Activated CD4-positive, alpha-beta T cell treated with anti-CD3 and anti-CD28 coated beads for 36 hours (primary cell): Measurements from ENCODE around the gene MEFV. TPM values are rescaled to one million over a fixed set of nuclear protein-coding genes. Genes with fewer than 3 reads are reported as not detected.
A peak's percentile ranks its signal among the peaks of the same experiment; 100 is the strongest.
"Not testable (repeated sequence)": the region's sequence is repeated elsewhere in the genome, so short reads cannot be mapped to it uniquely, and the experiment has no call there.

Experiments
- ATAC-seq: fragments of 200-7000 bp; cut with Tn5 transposase; one replicate; pipeline ENCODE4 v1.10.0; 2021; ENCODE audit warnings: mild to moderate bottlenecking, moderate library complexity
- CTCF ChIA-PET: fragments of 350-600 bp; sonication (Branson Sonifier 250); formaldehyde crosslinking; loops from one replicate; lab custom pipeline; 2021; ENCODE audit warnings: antibody characterized with exemption; lab: Charles Lee
- POLR2A ChIA-PET: fragments of 350-600 bp; sonication (Branson Sonifier 250); formaldehyde crosslinking; loops from one replicate; lab custom pipeline; 2021; ENCODE audit warnings: antibody characterized with exemption, inconsistent platforms; lab: Charles Lee
- DNase-seq: peaks from one replicate; pipeline ENCODE4 v3.0.0-alpha.2; 2020
- H3K27ac Mint-ChIP-seq: one replicate; pipeline ENCODE4 v1.8.0; 2021; ENCODE audit warnings: mixed read lengths
- H3K27me3 Mint-ChIP-seq: one replicate; pipeline ENCODE4 v1.8.0; 2021; ENCODE audit warnings: mixed read lengths
- H3K36me3 Mint-ChIP-seq: one replicate; pipeline ENCODE4 v1.8.0; 2021; ENCODE audit warnings: low read depth, mixed read lengths
- H3K4me1 Mint-ChIP-seq: one replicate; pipeline ENCODE4 v1.8.0; 2021; ENCODE audit warnings: mixed read lengths
- H3K4me3 Mint-ChIP-seq: one replicate; pipeline ENCODE4 v1.8.0; 2021; ENCODE audit warnings: mild to moderate bottlenecking, moderate library complexity, mixed read lengths
- H3K9me3 Mint-ChIP-seq: one replicate; pipeline ENCODE4 v1.8.0; 2021; ENCODE audit warnings: low read depth, mixed read lengths
- intact Hi-C, 2 experiments: fragments of 100-400 bp; cut with DNase I in 1 of 2; cut with micrococcal nuclease in 1 of 2; formaldehyde crosslinking; loops; one replicate each; pipeline versions ENCODE4 v1.14.2 to v1.15.1; 2022 to 2024; cut with DNase I, micrococcal nuclease
- total RNA-seq, 2 experiments: library from RNA; stranded (reverse); gene quantifications; one replicate each; pipeline ENCODE4 v1.2.3, GENCODE V29; 2021

The MEFV gene
- total RNA-seq, 2 experiments from 2014 or later = 0.09 to 0.14 TPM

DNA sequence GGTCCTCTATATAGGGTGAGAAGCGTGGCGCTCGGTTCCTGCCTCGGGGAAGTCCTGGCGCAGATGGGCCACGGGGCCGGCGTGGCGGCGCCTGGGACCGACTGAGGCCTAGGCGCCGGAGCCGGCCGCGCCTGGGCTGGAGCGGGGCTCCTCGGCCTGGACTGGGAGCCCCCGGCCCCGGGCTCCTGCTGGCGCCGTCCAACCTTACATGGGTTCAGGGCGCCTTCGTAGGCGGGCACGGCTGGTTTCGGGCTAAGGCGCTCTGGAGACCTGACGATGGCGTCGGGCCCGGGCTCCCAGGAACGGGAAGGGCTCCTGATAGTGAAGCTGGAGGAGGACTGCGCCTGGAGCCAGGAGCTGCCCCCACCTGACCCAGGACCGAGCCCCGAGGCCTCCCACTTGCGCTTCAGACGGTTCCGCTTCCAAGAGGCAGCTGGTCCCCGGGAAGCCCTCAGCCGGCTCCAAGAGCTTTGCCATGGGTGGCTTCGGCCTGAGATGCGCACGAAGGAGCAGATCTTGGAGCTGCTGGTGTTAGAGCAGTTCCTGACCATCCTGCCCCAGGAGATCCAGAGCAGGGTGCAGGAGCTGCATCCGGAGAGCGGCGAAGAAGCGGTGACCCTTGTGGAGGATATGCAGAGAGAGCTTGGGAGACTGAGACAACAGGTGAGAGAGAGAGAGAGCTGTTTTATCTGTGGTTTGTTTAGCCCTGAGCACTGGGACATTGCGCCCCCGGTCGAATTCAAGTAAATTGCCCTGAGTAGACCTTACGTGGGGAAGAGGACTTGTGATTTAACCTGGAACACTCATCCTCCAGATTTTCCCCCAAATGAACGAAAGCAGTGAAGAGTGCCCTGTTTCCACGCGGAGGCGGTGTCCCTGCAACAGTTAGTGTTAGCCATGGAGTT lies 27.4 kb upstream of the MEFV start:
- Mint-ChIP-seq H3K36me3 (peaks cover 51% of the 10 kb centered on the region), H3K4me3 (peak overlapping the region; percentile 90), H3K27ac (peak overlapping the region; percentile 97), H3K9me3 (peaks cover 13% of the 10 kb centered on the region), H3K4me1 (peaks cover 24% of the 10 kb centered on the region), H3K27me3 (no peaks in the 10 kb centered on the region)
- no peak for ATAC-seq
- intact Hi-C loops = loop anchor here (1.0 to 2.0 kb wide), 16 partner anchors 19 to 970 kb away; partner anchors contain the start of genes CLUAP1 (in 2 of the 2), TIGD7 (in 2 of the 2), ZNF174 (in 2 of the 2) and ZNF200 (in 2 of the 2)
- DNase-seq = no peak
- POLR2A ChIA-PET = interaction anchor here (0.6 to 1.3 kb wide), 4 partner anchors 68 to 161 kb away, joined by 3 to 5 read pairs (median 3); no protein-coding TSS in a partner anchor
- CTCF ChIA-PET = interaction anchor here (0.6 to 3.2 kb wide), 7 partner anchors 9 to 179 kb away, joined by 3 to 21 read pairs (median 3); no protein-coding TSS in a partner anchor

DNA sequence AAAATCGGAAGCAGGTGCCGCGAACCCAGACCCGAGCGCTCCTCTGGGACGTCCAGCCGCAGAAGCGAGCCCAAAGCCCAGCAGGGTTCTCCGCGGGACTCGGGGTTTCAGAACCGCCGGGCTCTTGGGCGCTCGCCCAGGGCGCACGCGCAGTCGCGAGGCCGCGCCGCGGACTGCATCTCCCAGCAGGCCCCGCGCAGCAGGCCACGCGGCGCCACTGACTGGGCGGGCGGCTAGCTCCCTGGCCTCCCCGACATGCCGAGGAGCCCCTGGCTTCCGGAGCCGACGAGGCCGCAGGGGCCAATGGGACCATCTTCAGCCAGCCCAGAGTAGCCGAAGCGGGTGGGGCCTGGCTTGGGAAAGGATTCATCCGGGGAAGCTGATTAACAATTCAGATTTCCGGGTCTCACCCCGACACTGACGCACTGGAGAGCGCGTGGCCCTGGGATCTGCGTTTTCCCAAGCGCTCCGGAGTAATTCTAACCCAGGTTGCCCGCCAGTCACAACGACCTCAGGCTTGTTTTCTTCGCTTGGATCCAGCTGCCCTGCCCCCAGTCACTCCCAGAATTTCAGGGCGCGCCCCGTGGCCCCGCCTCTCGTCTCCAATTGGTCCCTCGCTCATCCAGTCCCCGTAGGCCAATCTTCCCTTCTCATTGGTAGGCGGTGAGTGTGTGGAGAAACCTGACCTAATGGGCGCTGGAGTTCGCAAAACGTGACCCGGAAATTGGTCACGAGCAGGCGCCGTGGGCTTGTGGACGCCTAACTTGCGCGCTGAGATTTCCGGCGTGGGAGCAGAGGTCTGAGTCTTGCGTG lies 26.5 kb upstream of the MEFV start, which contains the start of gene ZNF263:
Gene ZNF263, plus strand, starts transcription at position 762 of the 813 bp plus-strand sequence. CDS start 328 bp downstream, outside the sequence.
- peak within 1 kb of the TSS; percentile 90 for H3K4me3 Mint-ChIP-seq
- peak; percentile 96 for DNase-seq
- H3K27ac Mint-ChIP-seq = peak within 1 kb of the TSS; percentile 97
- peaks cover 42% of the 10 kb centered on the region for H3K36me3 Mint-ChIP-seq
- peaks cover 13% of the 10 kb centered on the region for H3K9me3 Mint-ChIP-seq
- POLR2A ChIA-PET = interaction anchor here (0.6 to 1.3 kb wide), 5 partner anchors 68 to 162 kb away, joined by 3 to 5 read pairs (median 3); partner anchors contain the start of genes ZNF174, ZNF213 and ZSCAN32
- ATAC-seq = peak; percentile 91
- intact Hi-C loops = loop anchor here (1.0 to 2.0 kb wide), 19 partner anchors 19 to 970 kb away; partner anchors contain the start of genes CLUAP1 (in 2 of the 2), TIGD7 (in 2 of the 2), ZNF174 (in 2 of the 2) and ZNF200 (in 2 of the 2)
- CTCF ChIA-PET = interaction anchor here (0.6 to 3.2 kb wide), 3 partner anchors 16 to 190 kb away, joined by 3 to 21 read pairs (median 3); partner anchors contain the start of gene ZNF213
- H3K4me1 Mint-ChIP-seq = peaks cover 24% of the 10 kb centered on the region
- no peaks in the 10 kb centered on the region for H3K27me3 Mint-ChIP-seq

DNA sequence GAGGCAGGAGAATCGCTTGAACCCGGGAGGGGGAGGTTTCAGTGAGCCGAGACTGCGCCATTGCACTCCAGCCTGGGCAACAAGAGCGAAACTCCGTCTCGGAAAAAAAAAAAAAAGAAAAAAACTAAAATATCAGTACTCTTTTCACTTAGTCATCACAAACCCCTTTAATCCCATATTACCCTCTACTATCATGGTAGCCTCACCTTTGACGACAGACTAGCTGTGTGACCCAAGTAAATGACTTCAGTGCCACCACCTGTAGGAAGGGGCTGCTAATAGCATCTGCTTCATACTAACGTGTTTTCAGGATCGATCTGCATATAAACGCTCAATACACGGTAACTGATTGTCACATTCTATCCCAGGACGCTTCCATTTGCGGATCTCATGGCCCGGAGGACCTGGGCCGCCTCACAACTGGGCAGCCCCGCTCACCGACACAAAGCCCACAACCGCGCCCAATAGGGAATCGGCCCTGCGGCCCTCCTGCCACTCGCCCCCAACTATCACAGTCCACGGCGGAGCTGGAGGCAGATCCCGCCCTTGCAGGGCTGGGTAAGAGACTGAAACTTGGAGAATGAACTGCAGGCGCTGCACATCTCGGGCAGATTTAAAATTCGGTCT lies 25.8 kb upstream of the MEFV start:
- CTCF ChIA-PET = interaction anchor here (0.6 to 3.2 kb wide), 3 partner anchors 15 to 191 kb away, joined by 3 to 21 read pairs (median 3); partner anchors contain the start of gene ZNF213
- no peak for DNase-seq
- H3K9me3 Mint-ChIP-seq = peaks cover 10% of the 10 kb centered on the region

DNA sequence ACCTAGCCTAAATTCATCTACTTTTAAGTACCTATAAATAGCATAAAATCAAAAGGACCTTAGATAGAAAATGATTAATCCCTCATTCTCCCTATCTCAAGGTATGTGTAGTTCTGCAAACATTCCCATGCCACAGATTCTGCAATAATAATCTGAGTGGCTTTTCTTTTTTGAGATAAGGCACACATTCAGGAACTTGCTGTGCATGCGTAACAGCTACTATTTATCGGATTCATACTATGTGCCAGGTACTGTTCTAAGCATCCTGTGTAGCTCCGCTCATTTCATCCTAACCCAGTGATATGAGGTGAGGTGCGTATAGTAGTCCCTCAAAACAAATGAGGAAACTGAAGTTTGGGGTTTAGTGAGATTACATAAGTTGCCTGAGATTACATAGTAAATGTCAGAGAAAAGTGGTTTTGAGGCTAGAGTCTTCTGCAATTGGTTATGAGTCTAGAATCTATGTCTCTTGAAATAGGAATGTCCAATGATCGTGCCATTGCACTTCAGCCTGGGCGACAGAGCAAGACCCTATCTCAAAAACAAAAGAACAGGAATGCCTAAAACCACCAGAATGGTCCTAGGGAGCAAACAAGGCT lies 24.9 kb upstream of the MEFV start:
- intact Hi-C loops = no loop called here
- DNase-seq (no peak), ATAC-seq (no peak)
- peaks cover 24% of the 10 kb centered on the region for H3K4me1 Mint-ChIP-seq
- peaks cover 7% of the 10 kb centered on the region for H3K9me3 Mint-ChIP-seq
- H3K27ac Mint-ChIP-seq = no peak overlapping the region
- H3K36me3 Mint-ChIP-seq = peaks cover 26% of the 10 kb centered on the region
- H3K4me3 Mint-ChIP-seq = peak overlapping the region; percentile 90
- H3K27me3 Mint-ChIP-seq = peaks cover 1% of the 10 kb centered on the region
- ChIA-PET POLR2A (no interaction called here), CTCF (interaction anchor here (0.8 kb wide), 1 partner anchor 23 kb away, joined by 3 read pairs; no protein-coding TSS in a partner anchor)

More for the DNA sequence above, 25.8 kb upstream of the MEFV start:
- POLR2A ChIA-PET = interaction anchor here (0.7 to 1.3 kb wide), 3 partner anchors 67 to 147 kb away, joined by 3 to 5 read pairs (median 4); partner anchors contain the start of genes ZNF174, ZNF213 and ZSCAN32
- Mint-ChIP-seq H3K27ac (peak overlapping the region; percentile 97), H3K36me3 (peaks cover 35% of the 10 kb centered on the region), H3K4me3 (peak overlapping the region; percentile 90), H3K4me1 (peaks cover 24% of the 10 kb centered on the region), H3K27me3 (peaks cover 1% of the 10 kb centered on the region)
- intact Hi-C loops = loop anchor here (1.0 to 2.0 kb wide), 7 partner anchors 23 to 258 kb away; partner anchors contain the start of genes CLUAP1 (in 2 of the 2), THOC6 (in 1 of the 2), TIGD7 (in 1 of the 2) and ZNF200 (in 1 of the 2)
- ATAC-seq = peak; percentile 27

DNA sequence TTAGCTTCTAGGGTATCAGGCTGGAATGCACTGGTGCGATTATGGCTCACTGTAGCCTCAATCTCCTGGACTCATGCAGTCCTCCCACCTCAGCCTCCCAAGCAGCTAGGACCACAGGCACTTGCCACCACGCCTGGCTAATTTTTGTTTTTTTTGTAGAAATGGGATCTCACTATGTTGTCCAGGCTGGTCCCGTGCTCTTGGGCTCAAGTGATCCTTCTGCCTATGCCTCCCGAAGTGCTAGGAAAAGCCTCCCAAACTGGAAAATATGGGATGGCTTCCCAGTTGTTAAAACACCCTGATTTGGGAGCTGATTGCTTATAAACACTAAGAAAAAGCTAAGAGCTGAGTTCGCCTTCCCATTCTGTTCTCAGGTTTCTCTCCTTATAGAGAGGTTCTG lies 20.2 kb upstream of the MEFV start:
- no peak for ATAC-seq
- intact Hi-C loops = no loop called here
- no peaks in the 10 kb centered on the region for H3K4me1 Mint-ChIP-seq
- peaks cover 1% of the 10 kb centered on the region for H3K27me3 Mint-ChIP-seq
- ChIA-PET CTCF (interaction anchor here (0.9 to 1.8 kb wide), 2 partner anchors 10 to 126 kb away, joined by 4 to 8 read pairs; no protein-coding TSS in a partner anchor), POLR2A (no interaction called here)
- no peaks in the 10 kb centered on the region for H3K36me3 Mint-ChIP-seq
- DNase-seq = no peak
- no peak overlapping the region for H3K4me3 Mint-ChIP-seq
- no peak overlapping the region for H3K27ac Mint-ChIP-seq
- H3K9me3 Mint-ChIP-seq = peaks cover 13% of the 10 kb centered on the region

DNA sequence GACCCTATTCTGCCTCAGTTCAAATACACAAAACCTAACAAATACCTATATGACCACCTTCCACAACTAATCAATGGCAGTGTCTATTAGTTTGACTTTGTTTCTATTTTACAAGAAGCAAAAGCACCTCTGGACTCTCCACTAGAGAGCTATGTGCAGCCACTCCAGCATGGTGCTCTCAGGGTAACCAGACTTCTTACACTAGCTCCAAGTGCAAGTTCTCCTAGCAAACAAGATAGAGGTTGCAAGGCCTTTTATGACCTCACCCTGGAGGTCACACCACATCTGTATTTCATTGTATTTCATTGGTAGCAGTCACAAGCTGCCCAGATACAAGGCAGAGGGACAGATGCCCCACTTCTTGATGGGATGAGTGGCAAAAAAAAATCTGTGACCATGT lies 18.5 kb upstream of the MEFV start:
- Mint-ChIP-seq H3K27ac (no peak overlapping the region), H3K4me3 (no peak overlapping the region), H3K36me3 (no peaks in the 10 kb centered on the region), H3K27me3 (peaks cover 1% of the 10 kb centered on the region), H3K9me3 (peaks cover 14% of the 10 kb centered on the region), H3K4me1 (no peaks in the 10 kb centered on the region)
- DNase-seq = no peak
- CTCF ChIA-PET = no interaction called here
- POLR2A ChIA-PET = no interaction called here
- intact Hi-C loops = no loop called here
- no peak for ATAC-seq

DNA sequence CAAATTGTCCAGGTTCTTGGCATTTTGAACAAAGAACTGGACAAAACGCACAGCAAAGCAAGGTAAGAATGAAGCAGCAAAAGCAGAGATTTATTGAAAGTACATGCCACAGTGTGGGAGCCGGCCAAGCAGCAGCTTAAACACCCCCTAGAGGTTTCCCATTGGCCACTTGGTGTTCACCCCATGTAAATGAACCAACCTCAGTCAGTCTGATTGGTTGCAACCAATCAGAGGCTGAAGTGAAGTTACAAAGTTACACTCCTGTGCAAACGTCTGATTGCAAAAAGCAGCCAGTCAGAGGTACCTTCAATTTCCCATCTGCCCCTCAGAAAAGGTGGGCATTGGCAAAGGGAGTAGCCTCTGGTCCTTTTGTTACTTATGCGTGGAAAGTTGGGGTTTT lies 18.1 kb upstream of the MEFV start:
- no peak for ATAC-seq
- no peak overlapping the region for H3K27ac Mint-ChIP-seq
- DNase-seq = no peak
- peaks cover 1% of the 10 kb centered on the region for H3K27me3 Mint-ChIP-seq
- intact Hi-C loops = no loop called here
- no peak overlapping the region for H3K4me3 Mint-ChIP-seq
- peaks cover 16% of the 10 kb centered on the region for H3K9me3 Mint-ChIP-seq
- ChIA-PET CTCF (no interaction called here), POLR2A (no interaction called here)
- H3K4me1 Mint-ChIP-seq = no peaks in the 10 kb centered on the region
- H3K36me3 Mint-ChIP-seq = peaks cover 2% of the 10 kb centered on the region

DNA sequence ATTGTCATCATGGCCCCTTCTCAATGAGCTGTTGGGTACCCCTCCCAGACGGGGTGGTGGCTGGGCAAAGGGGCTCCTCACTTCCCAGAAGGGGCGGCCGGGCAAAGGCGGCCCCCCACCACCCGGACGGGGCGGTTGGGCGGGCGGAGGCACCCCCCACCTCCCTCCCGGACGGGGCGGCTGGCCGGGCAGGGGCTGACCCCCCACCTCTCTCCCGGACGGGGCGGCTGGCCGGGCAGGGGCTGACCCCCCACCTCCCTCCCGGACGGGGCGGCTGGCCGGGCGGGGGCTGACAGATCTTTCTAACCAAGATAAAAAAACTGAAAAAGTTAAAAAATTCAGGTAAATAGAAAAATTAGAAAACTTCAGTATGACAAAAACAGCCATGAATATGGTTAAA lies 14.8 kb upstream of the MEFV start:
- ATAC-seq, H3K4me3 Mint-ChIP-seq, H3K27ac Mint-ChIP-seq, POLR2A ChIA-PET, DNase-seq, CTCF ChIA-PET, H3K4me1 Mint-ChIP-seq, H3K27me3 Mint-ChIP-seq, intact Hi-C loops: not testable (repeated sequence)
- H3K36me3 Mint-ChIP-seq = peaks cover 23% of the 10 kb centered on the region
- H3K9me3 Mint-ChIP-seq = peaks cover 24% of the 10 kb centered on the region

DNA sequence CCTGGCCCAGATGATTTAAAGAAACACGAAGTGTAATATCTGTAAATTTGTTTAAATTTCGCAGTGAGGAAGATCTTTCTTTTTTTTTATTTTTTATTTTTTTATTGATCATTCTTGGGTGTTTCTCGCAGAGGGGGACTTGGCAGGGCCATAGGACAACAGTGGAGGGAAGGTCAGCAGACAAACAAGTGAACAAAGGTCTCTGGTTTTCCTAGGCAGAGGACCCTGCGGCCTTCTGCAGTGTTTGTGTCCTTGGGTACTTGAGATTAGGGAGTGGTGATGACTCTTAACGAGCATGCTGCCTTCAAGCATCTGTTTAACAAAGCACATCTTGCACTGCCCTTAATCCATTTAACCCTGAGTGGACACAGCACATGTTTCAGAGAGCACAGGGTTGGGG lies 14.3 kb upstream of the MEFV start:
- H3K27me3 Mint-ChIP-seq, H3K27ac Mint-ChIP-seq, CTCF ChIA-PET, H3K4me3 Mint-ChIP-seq, POLR2A ChIA-PET, DNase-seq, H3K4me1 Mint-ChIP-seq, intact Hi-C loops, ATAC-seq: not testable (repeated sequence)
- H3K9me3 Mint-ChIP-seq = peaks cover 24% of the 10 kb centered on the region
- H3K36me3 Mint-ChIP-seq = peaks cover 24% of the 10 kb centered on the region

DNA sequence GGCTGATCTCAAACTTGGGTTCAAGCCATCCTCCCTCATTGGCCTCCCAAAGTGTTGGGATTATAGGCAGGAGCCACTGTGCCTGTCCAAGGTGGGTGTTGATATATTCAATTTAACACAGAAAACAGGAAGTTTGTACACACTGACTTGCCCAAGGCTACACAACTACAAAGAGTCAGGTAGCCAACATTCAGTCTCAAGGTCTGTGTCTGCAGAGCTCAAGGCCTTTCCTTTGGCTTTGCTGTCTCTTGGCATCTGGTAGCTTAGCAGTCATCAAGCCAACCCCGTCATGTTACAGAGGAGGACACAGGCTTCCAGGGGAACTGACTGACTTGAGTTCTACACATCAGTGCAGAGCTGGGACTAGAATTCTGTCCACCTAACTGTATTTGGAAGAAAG lies 11.9 kb upstream of the MEFV start:
- POLR2A ChIA-PET = no interaction called here
- peaks cover 28% of the 10 kb centered on the region for H3K36me3 Mint-ChIP-seq
- H3K27me3 Mint-ChIP-seq = no peaks in the 10 kb centered on the region

More for the DNA sequence above, 11.9 kb upstream of the MEFV start:
- ATAC-seq = no peak
- Mint-ChIP-seq H3K4me1 (peaks cover 17% of the 10 kb centered on the region), H3K4me3 (no peak overlapping the region), H3K9me3 (peaks cover 16% of the 10 kb centered on the region), H3K27ac (no peak overlapping the region)
- intact Hi-C loops = no loop called here
- no peak for DNase-seq
- CTCF ChIA-PET = interaction anchor here (4.0 kb wide), 1 partner anchor 15 kb away, joined by 21 read pairs; the partner anchor contains the start of gene ZNF263
